GM23338 (cell line): ENCODE results near the gene GFOD1. TPM values are rescaled to one million over a fixed set of nuclear protein-coding genes. Genes with fewer than 3 reads are reported as not detected.

Source experiments
- ATAC-seq: fragments of 200-7000 bp; cut with Tn5 transposase; 3 replicates; pipeline ENCODE4 v1.9.1; 2020
- DNase-seq: peaks from one replicate; pipeline ENCODE4 v3.0.0-alpha.2; 2015; ENCODE audit warnings: low spot score
- H2AFZ ChIP-seq: fragments of 200-600 bp; sonication (generic); 2 replicates; pipeline ENCODE4 v1.8.0; 2016; ENCODE audit warnings: antibody characterized with exemption, mild to moderate bottlenecking, moderate library complexity
- H3F3A ChIP-seq: fragments of 200-600 bp; sonication (generic); replicated peaks from 2 replicates; pipeline ENCODE4 v1.8.0; 2017; ENCODE audit warnings: antibody characterized with exemption, mixed run types, low read depth
- H3K27ac ChIP-seq: fragments of 200-600 bp; sonication (generic); 2 replicates; pipeline ENCODE4 v1.6.1; 2016; ENCODE audit warnings: low read depth
- H3K27me3 ChIP-seq: fragments of 200-600 bp; sonication (generic); 2 replicates; pipeline ENCODE4 v1.8.0; 2016; ENCODE audit warnings: mild to moderate bottlenecking, mixed run types, moderate library complexity; ENCODE audit not compliant: insufficient read depth
- H3K36me3 ChIP-seq: fragments of 200-600 bp; sonication (generic); 2 replicates; pipeline ENCODE4 v1.8.0; 2016; ENCODE audit warnings: mild to moderate bottlenecking; ENCODE audit not compliant: insufficient read depth
- H3K4me1 ChIP-seq: fragments of 200-600 bp; sonication (generic); 2 replicates; pipeline ENCODE4 v1.8.0; 2016; ENCODE audit warnings: mild to moderate bottlenecking, moderate library complexity; ENCODE audit not compliant: insufficient read depth
- H3K4me2 ChIP-seq: fragments of 200-600 bp; sonication (generic); 2 replicates; pipeline ENCODE4 v1.7.1; 2017; ENCODE audit warnings: mixed run types
- H3K4me3 ChIP-seq: fragments of 200-600 bp; sonication (generic); 2 replicates; pipeline ENCODE4 v1.6.1; 2016; ENCODE audit warnings: mixed run types
- H3K79me2 ChIP-seq: fragments of 200-600 bp; sonication (generic); replicated peaks from 2 replicates; pipeline ENCODE4 v1.8.0; 2017; ENCODE audit warnings: mild to moderate bottlenecking; ENCODE audit not compliant: insufficient read depth
- H3K9me2 ChIP-seq: fragments of 200-600 bp; sonication (generic); 2 replicates; pipeline ENCODE4 v1.8.0; 2017; ENCODE audit not compliant: insufficient read depth
- H4K20me1 ChIP-seq: fragments of 200-600 bp; sonication (generic); replicated peaks from 2 replicates; pipeline ENCODE4 v1.8.0; 2017; ENCODE audit warnings: mild to moderate bottlenecking; ENCODE audit not compliant: insufficient read depth
- H3K27ac Mint-ChIP-seq: 2 replicates; pipeline ENCODE4 v1.8.0; 2020; ENCODE audit warnings: inconsistent platforms, mild to moderate bottlenecking, moderate library complexity, mixed read lengths
- H3K27me3 Mint-ChIP-seq: 3 replicates; pipeline ENCODE4 v1.8.0; 2022; ENCODE audit warnings: low read depth, mild to moderate bottlenecking, moderate library complexity, mixed read lengths, inconsistent platforms; ENCODE audit not compliant: insufficient read depth, poor library complexity
- H3K36me3 Mint-ChIP-seq: 3 replicates; pipeline ENCODE4 v1.8.0; 2021; ENCODE audit warnings: low read depth, mild to moderate bottlenecking, inconsistent platforms, moderate library complexity, mixed read lengths
- H3K4me1 Mint-ChIP-seq: 3 replicates; pipeline ENCODE4 v1.8.0; 2020; ENCODE audit warnings: mild to moderate bottlenecking, inconsistent platforms, mixed read lengths
- H3K4me3 Mint-ChIP-seq: 3 replicates; pipeline ENCODE4 v1.8.0; 2021; ENCODE audit warnings: moderate library complexity, mild to moderate bottlenecking, inconsistent platforms, mixed read lengths
- H3K9me3 Mint-ChIP-seq: 3 replicates; pipeline ENCODE4 v1.8.0; 2020; ENCODE audit warnings: moderate library complexity, mild to moderate bottlenecking, inconsistent platforms, mixed read lengths
- CREB1 ChIP-seq: fragments of 250-450 bp; sonication (Bioruptor Pico); IDR thresholded peaks from 2 replicates; pipeline ENCODE4 v1.5.0; 2020; ENCODE audit warnings: low read depth, mild to moderate bottlenecking, moderate library complexity
- EZH2 ChIP-seq: fragments of 200-600 bp; sonication (generic); IDR thresholded peaks from one replicate; pipeline ENCODE4 v1.8.0; 2017; ENCODE audit warnings: antibody characterized with exemption, mild to moderate bottlenecking, low read depth; ENCODE audit not compliant: unreplicated experiment
- EZH2phosphoT487 ChIP-seq: fragments of 200-600 bp; sonication (generic); IDR thresholded peaks from one replicate; pipeline ENCODE4 v1.8.1; 2018; ENCODE audit warnings: antibody characterized with exemption; ENCODE audit not compliant: unreplicated experiment
- JUNB ChIP-seq: IDR thresholded peaks from one replicate; pipeline ENCODE4 v1.6.1; 2016; ENCODE audit warnings: antibody characterized with exemption; ENCODE audit not compliant: unreplicated experiment
- NANOG ChIP-seq: IDR thresholded peaks from 2 replicates; pipeline ENCODE4 v1.6.1; 2016; ENCODE audit warnings: antibody characterized with exemption, borderline replicate concordance
- POLR2AphosphoS5 ChIP-seq: IDR thresholded peaks from 2 replicates; pipeline ENCODE4 v1.6.1; 2016; ENCODE audit warnings: antibody characterized with exemption, low read depth
- STAT1 ChIP-seq: IDR thresholded peaks from one replicate; pipeline ENCODE4 v1.6.1; 2016; ENCODE audit warnings: antibody characterized with exemption; ENCODE audit not compliant: unreplicated experiment
- ZNF114 ChIP-seq: fragments of 250-450 bp; sonication (Bioruptor Pico); IDR thresholded peaks from 2 replicates; pipeline ENCODE4 v1.5.0; 2020; ENCODE audit warnings: mild to moderate bottlenecking, moderate library complexity
- ZNF331 ChIP-seq: fragments of 250-450 bp; sonication (Bioruptor Pico); IDR thresholded peaks from 2 replicates; pipeline ENCODE4 v1.5.0; 2020; ENCODE audit warnings: low read depth, mild to moderate bottlenecking, moderate library complexity
- polyA plus RNA-seq: library from polyadenylated mRNA; unstranded; fragments of >200 nt; fragmentation: Nextera tagmentation; extraction: Ambion mirVana; gene quantifications from 2 replicates; pipeline ENCODE4 v1.2.1, GENCODE V29; 2016
- total RNA-seq: library from RNA; depleted of rRNA; stranded (reverse); fragments of >200 nt; shearing (Covaris generic); gene quantifications from 2 replicates; pipeline ENCODE4 v1.2.3, GENCODE V29; 2014
- TF ChIP-seq, protein P1 (sequence below), 2 experiments: fragments of 200-600 bp in 1 of 2; sonication (generic) in 1 of 2; conservative IDR thresholded peaks; 2 replicates each; pipeline versions ENCODE4 v1.5.1 to v1.6.1; 2016 to 2017; ENCODE audit warnings: antibody characterized with exemption in 2 of 2, low read depth in 2 of 2, mild to moderate bottlenecking in 2 of 2, moderate library complexity in 1 of 2
- TF ChIP-seq, protein P2 (sequence below): IDR thresholded peaks from one replicate; pipeline ENCODE4 v1.6.1; 2018; ENCODE audit warnings: antibody characterized with exemption; ENCODE audit not compliant: unreplicated experiment
- TF ChIP-seq, protein P3 (sequence below): IDR thresholded peaks from 2 replicates; pipeline ENCODE4 v1.6.1; 2016; ENCODE audit warnings: antibody characterized with exemption
- TF ChIP-seq, protein P4 (sequence below): fragments of 250-450 bp; sonication (Bioruptor Pico); IDR thresholded peaks from 2 replicates; pipeline ENCODE4 v1.5.0; 2020; ENCODE audit warnings: mild to moderate bottlenecking, moderate library complexity

GFOD1 gene
- total and polyA plus RNA-seq, 2 experiments from 2014 or later = 4.9 to 12.8 TPM

DNA sequence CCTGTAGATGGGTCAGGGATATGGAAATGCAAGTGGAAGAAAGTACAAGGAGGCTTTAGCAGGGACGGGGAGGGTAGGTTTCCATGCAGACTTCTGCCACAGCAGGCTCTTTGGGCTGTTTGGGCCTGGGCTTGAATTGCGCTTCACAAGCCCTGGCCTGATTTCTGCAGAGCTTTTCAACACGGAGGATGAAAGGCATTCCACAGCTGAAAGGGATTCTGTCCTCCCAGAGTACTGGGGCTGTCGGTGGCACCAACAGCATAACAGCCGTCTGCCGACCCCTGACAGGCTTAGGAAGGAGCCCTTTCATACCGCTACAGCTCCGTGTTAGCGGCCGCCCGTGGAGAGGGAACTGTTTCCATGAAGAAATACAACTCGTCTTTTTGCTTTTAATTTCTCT is 136.1 kb downstream of the GFOD1 start:
- H3K4me2 ChIP-seq = no peak overlapping the region
- H3F3A ChIP-seq = no peaks in the 10 kb centered on the region
- H3K4me1 ChIP-seq = peaks cover 12% of the 10 kb centered on the region
- no peak overlapping the region for H3K27ac Mint-ChIP-seq
- H3K79me2 ChIP-seq = no peaks in the 10 kb centered on the region
- H3K4me1 Mint-ChIP-seq = peaks cover 26% of the 10 kb centered on the region
- H3K27me3 ChIP-seq = no peaks in the 10 kb centered on the region
- H3K9me3 Mint-ChIP-seq = no peaks in the 10 kb centered on the region; the same call in 2 of the 3 replicates
- H4K20me1 ChIP-seq = no peaks in the 10 kb centered on the region
- DNase-seq (peak; percentile 65), ATAC-seq (peak; percentile 96)
- H3K36me3 ChIP-seq = no peaks in the 10 kb centered on the region
- no peak overlapping the region for H3K27ac ChIP-seq
- peaks cover 12% of the 10 kb centered on the region for H3K27me3 Mint-ChIP-seq
- no peak for TF ChIP-seq JUNB
- no peak for TF ChIP-seq ZNF114 (CRISPR knock-in tag)
- TF ChIP-seq, protein P1, sequence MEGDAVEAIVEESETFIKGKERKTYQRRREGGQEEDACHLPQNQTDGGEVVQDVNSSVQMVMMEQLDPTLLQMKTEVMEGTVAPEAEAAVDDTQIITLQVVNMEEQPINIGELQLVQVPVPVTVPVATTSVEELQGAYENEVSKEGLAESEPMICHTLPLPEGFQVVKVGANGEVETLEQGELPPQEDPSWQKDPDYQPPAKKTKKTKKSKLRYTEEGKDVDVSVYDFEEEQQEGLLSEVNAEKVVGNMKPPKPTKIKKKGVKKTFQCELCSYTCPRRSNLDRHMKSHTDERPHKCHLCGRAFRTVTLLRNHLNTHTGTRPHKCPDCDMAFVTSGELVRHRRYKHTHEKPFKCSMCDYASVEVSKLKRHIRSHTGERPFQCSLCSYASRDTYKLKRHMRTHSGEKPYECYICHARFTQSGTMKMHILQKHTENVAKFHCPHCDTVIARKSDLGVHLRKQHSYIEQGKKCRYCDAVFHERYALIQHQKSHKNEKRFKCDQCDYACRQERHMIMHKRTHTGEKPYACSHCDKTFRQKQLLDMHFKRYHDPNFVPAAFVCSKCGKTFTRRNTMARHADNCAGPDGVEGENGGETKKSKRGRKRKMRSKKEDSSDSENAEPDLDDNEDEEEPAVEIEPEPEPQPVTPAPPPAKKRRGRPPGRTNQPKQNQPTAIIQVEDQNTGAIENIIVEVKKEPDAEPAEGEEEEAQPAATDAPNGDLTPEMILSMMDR (conservative IDR thresholded peaks at IDR 0.05; ENCODE audit: low read depth in 2 of 2) = no peak
- no peak for TF ChIP-seq CREB1 (CRISPR knock-in tag)
- no peak for TF ChIP-seq ZNF331 (CRISPR knock-in tag)
- TF ChIP-seq STAT1 = no peak
- no peak for TF ChIP-seq NANOG
- TF ChIP-seq, protein P2, sequence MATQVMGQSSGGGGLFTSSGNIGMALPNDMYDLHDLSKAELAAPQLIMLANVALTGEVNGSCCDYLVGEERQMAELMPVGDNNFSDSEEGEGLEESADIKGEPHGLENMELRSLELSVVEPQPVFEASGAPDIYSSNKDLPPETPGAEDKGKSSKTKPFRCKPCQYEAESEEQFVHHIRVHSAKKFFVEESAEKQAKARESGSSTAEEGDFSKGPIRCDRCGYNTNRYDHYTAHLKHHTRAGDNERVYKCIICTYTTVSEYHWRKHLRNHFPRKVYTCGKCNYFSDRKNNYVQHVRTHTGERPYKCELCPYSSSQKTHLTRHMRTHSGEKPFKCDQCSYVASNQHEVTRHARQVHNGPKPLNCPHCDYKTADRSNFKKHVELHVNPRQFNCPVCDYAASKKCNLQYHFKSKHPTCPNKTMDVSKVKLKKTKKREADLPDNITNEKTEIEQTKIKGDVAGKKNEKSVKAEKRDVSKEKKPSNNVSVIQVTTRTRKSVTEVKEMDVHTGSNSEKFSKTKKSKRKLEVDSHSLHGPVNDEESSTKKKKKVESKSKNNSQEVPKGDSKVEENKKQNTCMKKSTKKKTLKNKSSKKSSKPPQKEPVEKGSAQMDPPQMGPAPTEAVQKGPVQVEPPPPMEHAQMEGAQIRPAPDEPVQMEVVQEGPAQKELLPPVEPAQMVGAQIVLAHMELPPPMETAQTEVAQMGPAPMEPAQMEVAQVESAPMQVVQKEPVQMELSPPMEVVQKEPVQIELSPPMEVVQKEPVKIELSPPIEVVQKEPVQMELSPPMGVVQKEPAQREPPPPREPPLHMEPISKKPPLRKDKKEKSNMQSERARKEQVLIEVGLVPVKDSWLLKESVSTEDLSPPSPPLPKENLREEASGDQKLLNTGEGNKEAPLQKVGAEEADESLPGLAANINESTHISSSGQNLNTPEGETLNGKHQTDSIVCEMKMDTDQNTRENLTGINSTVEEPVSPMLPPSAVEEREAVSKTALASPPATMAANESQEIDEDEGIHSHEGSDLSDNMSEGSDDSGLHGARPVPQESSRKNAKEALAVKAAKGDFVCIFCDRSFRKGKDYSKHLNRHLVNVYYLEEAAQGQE = no peak
- TF ChIP-seq, protein P3, sequence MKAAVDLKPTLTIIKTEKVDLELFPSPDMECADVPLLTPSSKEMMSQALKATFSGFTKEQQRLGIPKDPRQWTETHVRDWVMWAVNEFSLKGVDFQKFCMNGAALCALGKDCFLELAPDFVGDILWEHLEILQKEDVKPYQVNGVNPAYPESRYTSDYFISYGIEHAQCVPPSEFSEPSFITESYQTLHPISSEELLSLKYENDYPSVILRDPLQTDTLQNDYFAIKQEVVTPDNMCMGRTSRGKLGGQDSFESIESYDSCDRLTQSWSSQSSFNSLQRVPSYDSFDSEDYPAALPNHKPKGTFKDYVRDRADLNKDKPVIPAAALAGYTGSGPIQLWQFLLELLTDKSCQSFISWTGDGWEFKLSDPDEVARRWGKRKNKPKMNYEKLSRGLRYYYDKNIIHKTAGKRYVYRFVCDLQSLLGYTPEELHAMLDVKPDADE = no peak
- TF ChIP-seq, protein P4, sequence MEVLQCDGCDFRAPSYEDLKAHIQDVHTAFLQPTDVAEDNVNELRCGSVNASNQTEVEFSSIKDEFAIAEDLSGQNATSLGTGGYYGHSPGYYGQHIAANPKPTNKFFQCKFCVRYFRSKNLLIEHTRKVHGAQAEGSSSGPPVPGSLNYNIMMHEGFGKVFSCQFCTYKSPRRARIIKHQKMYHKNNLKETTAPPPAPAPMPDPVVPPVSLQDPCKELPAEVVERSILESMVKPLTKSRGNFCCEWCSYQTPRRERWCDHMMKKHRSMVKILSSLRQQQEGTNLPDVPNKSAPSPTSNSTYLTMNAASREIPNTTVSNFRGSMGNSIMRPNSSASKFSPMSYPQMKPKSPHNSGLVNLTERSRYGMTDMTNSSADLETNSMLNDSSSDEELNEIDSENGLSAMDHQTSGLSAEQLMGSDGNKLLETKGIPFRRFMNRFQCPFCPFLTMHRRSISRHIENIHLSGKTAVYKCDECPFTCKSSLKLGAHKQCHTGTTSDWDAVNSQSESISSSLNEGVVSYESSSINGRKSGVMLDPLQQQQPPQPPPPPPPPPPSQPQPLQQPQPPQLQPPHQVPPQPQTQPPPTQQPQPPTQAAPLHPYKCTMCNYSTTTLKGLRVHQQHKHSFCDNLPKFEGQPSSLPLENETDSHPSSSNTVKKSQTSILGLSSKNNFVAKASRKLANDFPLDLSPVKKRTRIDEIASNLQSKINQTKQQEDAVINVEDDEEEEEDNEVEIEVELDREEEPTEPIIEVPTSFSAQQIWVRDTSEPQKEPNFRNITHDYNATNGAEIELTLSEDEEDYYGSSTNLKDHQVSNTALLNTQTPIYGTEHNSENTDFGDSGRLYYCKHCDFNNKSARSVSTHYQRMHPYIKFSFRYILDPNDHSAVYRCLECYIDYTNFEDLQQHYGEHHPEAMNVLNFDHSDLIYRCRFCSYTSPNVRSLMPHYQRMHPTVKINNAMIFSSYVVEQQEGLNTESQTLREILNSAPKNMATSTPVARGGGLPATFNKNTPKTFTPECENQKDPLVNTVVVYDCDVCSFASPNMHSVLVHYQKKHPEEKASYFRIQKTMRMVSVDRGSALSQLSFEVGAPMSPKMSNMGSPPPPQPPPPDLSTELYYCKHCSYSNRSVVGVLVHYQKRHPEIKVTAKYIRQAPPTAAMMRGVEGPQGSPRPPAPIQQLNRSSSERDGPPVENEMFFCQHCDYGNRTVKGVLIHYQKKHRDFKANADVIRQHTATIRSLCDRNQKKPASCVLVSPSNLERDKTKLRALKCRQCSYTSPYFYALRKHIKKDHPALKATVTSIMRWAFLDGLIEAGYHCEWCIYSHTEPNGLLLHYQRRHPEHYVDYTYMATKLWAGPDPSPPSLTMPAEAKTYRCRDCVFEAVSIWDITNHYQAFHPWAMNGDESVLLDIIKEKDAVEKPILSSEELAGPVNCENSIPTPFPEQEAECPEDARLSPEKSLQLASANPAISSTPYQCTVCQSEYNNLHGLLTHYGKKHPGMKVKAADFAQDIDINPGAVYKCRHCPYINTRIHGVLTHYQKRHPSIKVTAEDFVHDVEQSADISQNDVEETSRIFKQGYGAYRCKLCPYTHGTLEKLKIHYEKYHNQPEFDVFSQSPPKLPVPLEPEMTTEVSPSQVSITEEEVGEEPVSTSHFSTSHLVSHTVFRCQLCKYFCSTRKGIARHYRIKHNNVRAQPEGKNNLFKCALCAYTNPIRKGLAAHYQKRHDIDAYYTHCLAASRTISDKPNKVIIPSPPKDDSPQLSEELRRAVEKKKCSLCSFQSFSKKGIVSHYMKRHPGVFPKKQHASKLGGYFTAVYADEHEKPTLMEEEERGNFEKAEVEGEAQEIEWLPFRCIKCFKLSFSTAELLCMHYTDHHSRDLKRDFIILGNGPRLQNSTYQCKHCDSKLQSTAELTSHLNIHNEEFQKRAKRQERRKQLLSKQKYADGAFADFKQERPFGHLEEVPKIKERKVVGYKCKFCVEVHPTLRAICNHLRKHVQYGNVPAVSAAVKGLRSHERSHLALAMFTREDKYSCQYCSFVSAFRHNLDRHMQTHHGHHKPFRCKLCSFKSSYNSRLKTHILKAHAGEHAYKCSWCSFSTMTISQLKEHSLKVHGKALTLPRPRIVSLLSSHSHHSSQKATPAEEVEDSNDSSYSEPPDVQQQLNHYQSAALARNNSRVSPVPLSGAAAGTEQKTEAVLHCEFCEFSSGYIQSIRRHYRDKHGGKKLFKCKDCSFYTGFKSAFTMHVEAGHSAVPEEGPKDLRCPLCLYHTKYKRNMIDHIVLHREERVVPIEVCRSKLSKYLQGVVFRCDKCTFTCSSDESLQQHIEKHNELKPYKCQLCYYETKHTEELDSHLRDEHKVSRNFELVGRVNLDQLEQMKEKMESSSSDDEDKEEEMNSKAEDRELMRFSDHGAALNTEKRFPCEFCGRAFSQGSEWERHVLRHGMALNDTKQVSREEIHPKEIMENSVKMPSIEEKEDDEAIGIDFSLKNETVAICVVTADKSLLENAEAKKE (CRISPR knock-in tag) = no peak
- no peak for TF ChIP-seq POLR2AphosphoS5
- no peak for TF ChIP-seq EZH2phosphoT487
- no peak for TF ChIP-seq EZH2
- no peak overlapping the region for H3K4me3 Mint-ChIP-seq
- no peaks in the 10 kb centered on the region for H3K36me3 Mint-ChIP-seq
- peak overlapping the region; percentile 96 for H2AFZ ChIP-seq
- H3K4me3 ChIP-seq = no peak overlapping the region
- no peaks in the 10 kb centered on the region; the same call in 1 of the 2 replicates for H3K9me2 ChIP-seq
